Fibroblast of villous mesenchyme (primary cell): Measurements from ENCODE around the gene TF. TPM values are rescaled to one million over a fixed set of nuclear protein-coding genes. Genes with fewer than 3 reads are reported as not detected.

ENCODE experiments used
- DNase-seq: peaks from one replicate; pipeline ENCODE4 v3.0.0-alpha.2; 2010; ENCODE audit warnings: low read depth
- H3K4me3 ChIP-seq: 2 replicates; pipeline ENCODE4 v1.5.1; 2011; ENCODE audit warnings: low read depth, mild to moderate bottlenecking, low read length
- CTCF ChIP-seq: IDR thresholded peaks from 2 replicates; pipeline ENCODE4 v1.5.1; 2012; ENCODE audit warnings: low read depth, mild to moderate bottlenecking, low read length; ENCODE audit not compliant: insufficient read depth
- total RNA-seq: library from RNA; depleted of rRNA; stranded (reverse); fragments of >200 nt; gene quantifications from 2 replicates; pipeline ENCODE4 v1.2.3, GENCODE V29; 2012

TF gene
- total RNA-seq, 1 donor: not detected

- no peak for DNase-seq
- TF ChIP-seq CTCF: no peak
- H3K4me3 ChIP-seq: no peak overlapping the region
Observed at GRCh38 chr3:133753107-133753778, 7.0 kb downstream of the TF start.

GRCh38 chr3:133753779-133754164 is 7.6 kb downstream of the TF start:
- TF ChIP-seq CTCF: no peak
- no peak overlapping the region for H3K4me3 ChIP-seq
- DNase-seq: no peak

- no peak for DNase-seq
- H3K4me3 ChIP-seq: no peak overlapping the region
- no peak for TF ChIP-seq CTCF
Observed at GRCh38 chr3:133754455-133754854, 8.3 kb downstream of the TF start.

GRCh38 chr3:133754973-133755828 is 9.0 kb downstream of the TF start:
- DNase-seq: no peak
- no peak for TF ChIP-seq CTCF
- H3K4me3 ChIP-seq: no peak overlapping the region

- H3K4me3 ChIP-seq: no peak overlapping the region
- no peak for TF ChIP-seq CTCF
- DNase-seq: no peak
Observed at GRCh38 chr3:133756716-133757694, 10.8 kb downstream of the TF start.

GRCh38 chr3:133757701-133758567 is 11.7 kb downstream of the TF start:
- H3K4me3 ChIP-seq: no peak overlapping the region
- no peak for TF ChIP-seq CTCF
- no peak for DNase-seq
